Caco-2 (cell line): ENCODE data around the gene UGT1A4. TPM values are rescaled to one million over a fixed set of nuclear protein-coding genes. Genes with fewer than 3 reads are reported as not detected.
"Not testable (repeated sequence)": the region's sequence is repeated elsewhere in the genome, so short reads cannot be mapped to it uniquely, and the experiment has no call there.

ENCODE experiments used
- BruUV-seq: library from RNA; stranded (reverse); fragments of 400-500 nt; replicated peaks from 2 replicates; lab custom pipeline; 2021; lab: Mats Ljungman, UMichigan
- CTCF ChIA-PET: fragments of 300-600 bp; sonication (Branson Sonifier 250); formaldehyde crosslinking; loops from one replicate; lab custom pipeline; 2022; ENCODE audit warnings: antibody characterized with exemption; lab: Charles Lee
- POLR2A ChIA-PET: fragments of 300-600 bp; sonication (Branson Sonifier 250); formaldehyde crosslinking; loops from one replicate; lab custom pipeline; 2022; ENCODE audit warnings: antibody characterized with exemption; lab: Charles Lee
- DNase-seq, 2 experiments: peaks; one replicate each; pipeline versions ENCODE4 v3.0.0 to v3.0.0-alpha.2; 2020 to 2022
- H3K27me3 ChIP-seq: replicated peaks from 2 replicates; pipeline ENCODE4 v1.6.0; 2011; ENCODE audit warnings: low read length; ENCODE audit not compliant: control insufficient read depth, insufficient read depth
- H3K36me3 ChIP-seq: 2 replicates; pipeline ENCODE4 v1.5.1; 2011; ENCODE audit warnings: low read length; ENCODE audit not compliant: control insufficient read depth, insufficient read depth
- H3K4me1 ChIP-seq: fragments of 250-450 bp; sonication (Bioruptor Pico); 2 replicates; pipeline ENCODE4 v1.5.1; 2020; ENCODE audit warnings: mild to moderate bottlenecking
- H3K4me3 ChIP-seq: 2 replicates; pipeline ENCODE4 v1.5.1; 2011; ENCODE audit warnings: low read depth, mild to moderate bottlenecking, control low read depth, low read length
- H3K9me3 ChIP-seq: fragments of 250-450 bp; sonication (Bioruptor Pico); 2 replicates; pipeline ENCODE4 v1.5.1; 2020; ENCODE audit warnings: mild to moderate bottlenecking, moderate library complexity
- H3K27ac Mint-ChIP-seq: one replicate; pipeline ENCODE4 v1.8.0; 2022; ENCODE audit warnings: mixed read lengths; ENCODE audit not compliant: unreplicated experiment
- H3K27me3 Mint-ChIP-seq: one replicate; pipeline ENCODE4 v1.8.0; 2022; ENCODE audit warnings: mixed read lengths; ENCODE audit not compliant: insufficient read depth, unreplicated experiment
- H3K36me3 Mint-ChIP-seq: one replicate; pipeline ENCODE4 v1.8.0; 2022; ENCODE audit warnings: mild to moderate bottlenecking, mixed read lengths; ENCODE audit not compliant: insufficient read depth, unreplicated experiment
- H3K4me1 Mint-ChIP-seq: one replicate; pipeline ENCODE4 v1.8.0; 2022; ENCODE audit warnings: low read depth, mixed read lengths; ENCODE audit not compliant: unreplicated experiment
- H3K4me3 Mint-ChIP-seq: one replicate; pipeline ENCODE4 v1.8.0; 2022; ENCODE audit warnings: mild to moderate bottlenecking, moderate library complexity, mixed read lengths; ENCODE audit not compliant: unreplicated experiment
- H3K9me3 Mint-ChIP-seq: one replicate; pipeline ENCODE4 v1.8.0; 2022; ENCODE audit warnings: mixed read lengths; ENCODE audit not compliant: unreplicated experiment
- CTCF ChIP-seq, 2 experiments: fragments of 200-600 bp in 1 of 2; IDR thresholded peaks; 1 replicate in 1 of 2; 2 replicates in 1 of 2; pipeline versions ENCODE4 v1.5.1 to v1.8.0; 2011 to 2022; ENCODE audit warnings: antibody characterized with exemption in 1 of 2, control low read depth in 1 of 2, inconsistent platforms in 1 of 2, low read depth in 1 of 2, low read length in 1 of 2, mild to moderate bottlenecking in 1 of 2, moderate library complexity in 1 of 2; ENCODE audit not compliant: insufficient read depth in 1 of 2, severe bottlenecking in 1 of 2, unreplicated experiment in 1 of 2
- intact Hi-C: fragments of 100-400 bp; cut with micrococcal nuclease; formaldehyde crosslinking; loops from one replicate; pipeline ENCODE4 v1.10.0; 2022; ENCODE audit not compliant: unreplicated experiment
- total RNA-seq: library from RNA; stranded (reverse); gene quantifications from 2 replicates; pipeline ENCODE4 v1.2.3, GENCODE V29; 2022

The UGT1A4 gene
- total RNA-seq, 1 experiment from 2014 or later, result 0.79 TPM

DNA sequence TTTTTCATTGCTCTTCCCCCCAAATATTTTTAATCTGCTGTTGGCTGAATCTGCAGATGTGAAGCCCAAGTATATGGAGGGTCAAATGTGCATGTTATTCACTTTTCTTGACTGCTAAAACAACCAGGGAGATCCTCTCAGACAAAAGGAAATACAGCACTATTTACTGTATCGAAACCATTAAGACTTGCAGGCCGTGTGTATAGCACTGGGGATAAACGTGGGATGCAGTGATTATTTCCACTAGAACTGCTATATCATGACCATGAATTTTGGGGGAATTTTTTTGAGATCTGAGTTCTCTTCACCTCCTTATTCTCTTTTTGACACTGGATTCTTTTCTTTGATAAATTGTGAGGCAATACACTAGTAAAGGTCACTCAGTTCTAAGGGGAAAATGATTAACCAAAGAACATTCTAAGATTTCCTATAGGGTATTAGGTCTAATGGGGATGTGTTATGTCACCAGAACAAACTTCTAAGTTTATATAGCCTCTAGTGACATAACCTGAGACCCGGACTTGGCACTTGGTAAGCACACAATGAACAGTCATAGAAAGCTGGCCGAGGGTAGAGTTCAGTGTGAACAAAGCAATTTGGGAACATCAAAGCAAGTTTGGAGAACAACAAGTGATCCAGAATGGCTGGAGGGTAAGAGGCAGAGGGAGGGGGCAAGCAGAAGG lies 26.7 kb downstream of the UGT1A4 start:
- intact Hi-C loops, result no loop called here
- Mint-ChIP-seq H3K9me3 (peaks cover 29% of the 10 kb centered on the region), H3K27ac (no peak overlapping the region), H3K36me3 (peaks cover 15% of the 10 kb centered on the region), H3K4me3 (no peak overlapping the region), H3K27me3 (no peaks in the 10 kb centered on the region), H3K4me1 (peaks cover 12% of the 10 kb centered on the region)
- no peaks in the 10 kb centered on the region for H3K36me3 ChIP-seq
- TF ChIP-seq CTCF (IDR thresholded peaks at IDR 0.05; ENCODE audit: insufficient read depth in 1 of 2, low read depth in 1 of 2, low read length in 1 of 2, severe bottlenecking in 1 of 2, unreplicated experiment in 1 of 2), result no peak
- CTCF ChIA-PET, result no interaction called here
- no peak for DNase-seq
- H3K27me3 ChIP-seq, result no peaks in the 10 kb centered on the region
- no peaks in the 10 kb centered on the region for H3K9me3 ChIP-seq
- POLR2A ChIA-PET, result no interaction called here
- no peak overlapping the region for H3K4me3 ChIP-seq
- H3K4me1 ChIP-seq, result peaks cover 9% of the 10 kb centered on the region
- no TSS peak for BruUV-seq

DNA sequence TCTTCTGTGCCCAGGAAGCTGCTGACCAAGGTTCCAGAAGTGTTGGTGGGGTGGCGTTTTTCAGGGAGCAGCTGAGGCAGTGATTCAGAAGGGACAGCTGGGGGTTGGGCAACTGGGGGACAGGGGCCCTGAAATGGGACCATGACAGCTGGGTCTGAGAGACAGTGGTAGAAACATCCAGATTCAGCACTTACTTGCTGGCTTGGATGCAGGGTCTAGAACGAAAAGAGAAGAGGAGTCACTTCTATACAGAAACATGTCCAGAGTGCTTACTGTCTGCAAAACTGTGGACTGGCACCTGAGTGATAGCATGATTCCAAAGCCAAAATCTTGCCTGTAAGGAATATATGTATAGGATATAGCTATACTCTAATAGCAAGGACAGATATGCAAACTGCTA lies 27.3 kb downstream of the UGT1A4 start:
- Mint-ChIP-seq H3K4me1 (peaks cover 12% of the 10 kb centered on the region), H3K36me3 (peaks cover 12% of the 10 kb centered on the region), H3K9me3 (peaks cover 32% of the 10 kb centered on the region)
- H3K36me3 ChIP-seq, H3K9me3 ChIP-seq, CTCF ChIA-PET, POLR2A ChIA-PET, intact Hi-C loops, H3K27me3 Mint-ChIP-seq, H3K4me3 Mint-ChIP-seq, H3K27me3 ChIP-seq, DNase-seq, H3K4me3 ChIP-seq, BruUV-seq, H3K27ac Mint-ChIP-seq, H3K4me1 ChIP-seq: not testable (repeated sequence)

DNA sequence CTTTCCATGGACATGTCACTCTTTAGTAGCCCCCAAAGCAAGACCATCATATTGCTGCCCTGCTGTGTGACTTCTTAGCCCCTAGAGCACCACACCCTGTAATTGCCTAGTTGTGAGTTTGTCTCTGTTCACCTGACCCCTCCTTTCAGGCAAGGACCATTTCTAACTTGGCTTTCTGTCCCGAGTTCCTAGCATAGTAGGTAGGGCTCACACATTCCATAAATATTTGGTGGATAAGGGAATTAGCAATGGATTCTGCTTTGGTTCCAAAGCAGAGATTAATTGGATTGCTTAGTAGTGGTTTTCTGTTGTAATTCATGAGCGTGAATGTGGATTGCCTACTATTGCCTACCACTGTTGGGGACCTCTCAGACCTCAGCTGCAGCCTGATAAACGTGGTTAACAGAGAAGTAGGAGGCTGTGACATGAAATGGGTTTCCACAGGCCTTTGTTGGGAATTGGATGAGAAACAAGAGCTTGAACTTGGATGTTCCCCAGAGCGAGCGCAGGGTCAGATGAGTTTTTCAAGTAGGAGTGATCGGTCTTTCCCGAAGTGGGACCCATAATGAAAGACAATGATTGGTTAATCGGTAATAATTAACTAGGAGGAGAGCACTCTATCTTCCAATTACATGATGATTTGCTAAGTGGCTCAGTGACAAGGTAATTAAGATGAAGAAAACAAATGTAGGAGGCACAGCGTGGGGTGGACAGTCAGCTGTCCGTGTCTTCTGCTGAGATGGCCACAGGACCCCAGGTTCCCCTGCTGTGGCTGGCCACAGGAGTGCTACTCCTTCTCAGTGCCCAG lies 28.1 kb downstream of the UGT1A4 start:
- Histone ChIP-seq H3K27me3 (no peaks in the 10 kb centered on the region), H3K36me3 (no peaks in the 10 kb centered on the region), H3K4me1 (peaks cover 18% of the 10 kb centered on the region), H3K4me3 (no peak overlapping the region), H3K9me3 (peaks cover 7% of the 10 kb centered on the region)
- DNase-seq, result no peak
- intact Hi-C loops, result no loop called here
- H3K4me3 Mint-ChIP-seq, result no peak overlapping the region
- H3K27ac Mint-ChIP-seq, result peak overlapping the region; percentile 33
- no TSS peak for BruUV-seq
- ChIA-PET CTCF (interaction anchor here (0.9 kb wide), 1 partner anchor 82 kb away, joined by 3 read pairs; no protein-coding TSS in a partner anchor), POLR2A (no interaction called here)
- no peaks in the 10 kb centered on the region for H3K27me3 Mint-ChIP-seq
- H3K4me1 Mint-ChIP-seq, result peaks cover 17% of the 10 kb centered on the region
- peaks cover 40% of the 10 kb centered on the region for H3K9me3 Mint-ChIP-seq
- no peak for TF ChIP-seq CTCF (IDR thresholded peaks at IDR 0.05; ENCODE audit: insufficient read depth in 1 of 2, low read depth in 1 of 2, low read length in 1 of 2, severe bottlenecking in 1 of 2, unreplicated experiment in 1 of 2)
- peaks cover 16% of the 10 kb centered on the region for H3K36me3 Mint-ChIP-seq
